Measurements from ENCODE around the gene ALAS1.
A peak's percentile ranks its signal among the peaks of the same experiment; 100 is the strongest.

ALAS1 gene

DNA sequence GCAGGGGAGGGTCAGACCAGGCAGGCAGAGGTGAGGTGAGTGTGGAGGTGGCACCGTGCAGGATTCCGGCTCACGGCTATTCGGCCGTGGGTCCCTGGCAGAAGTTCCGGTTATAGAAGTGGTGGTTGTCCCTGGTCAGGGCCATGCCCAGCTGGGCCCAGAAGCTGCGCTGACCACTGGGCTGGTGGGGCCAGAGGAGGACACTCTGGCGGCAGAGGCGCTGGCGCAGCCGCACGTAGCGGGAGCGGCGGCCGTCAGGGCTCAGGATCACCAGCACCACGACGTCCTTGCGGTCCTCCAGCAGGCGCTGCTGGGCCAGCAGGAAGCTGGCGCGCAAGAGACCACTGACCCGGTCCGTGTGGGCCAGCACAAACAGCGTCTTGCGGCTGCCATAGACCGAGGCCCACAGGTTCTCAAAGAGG is 23.2 kb downstream of the ALAS1 start:
- DNase-seq (ENCODE audit: low read depth in 2 of 2): no peak

DNA sequence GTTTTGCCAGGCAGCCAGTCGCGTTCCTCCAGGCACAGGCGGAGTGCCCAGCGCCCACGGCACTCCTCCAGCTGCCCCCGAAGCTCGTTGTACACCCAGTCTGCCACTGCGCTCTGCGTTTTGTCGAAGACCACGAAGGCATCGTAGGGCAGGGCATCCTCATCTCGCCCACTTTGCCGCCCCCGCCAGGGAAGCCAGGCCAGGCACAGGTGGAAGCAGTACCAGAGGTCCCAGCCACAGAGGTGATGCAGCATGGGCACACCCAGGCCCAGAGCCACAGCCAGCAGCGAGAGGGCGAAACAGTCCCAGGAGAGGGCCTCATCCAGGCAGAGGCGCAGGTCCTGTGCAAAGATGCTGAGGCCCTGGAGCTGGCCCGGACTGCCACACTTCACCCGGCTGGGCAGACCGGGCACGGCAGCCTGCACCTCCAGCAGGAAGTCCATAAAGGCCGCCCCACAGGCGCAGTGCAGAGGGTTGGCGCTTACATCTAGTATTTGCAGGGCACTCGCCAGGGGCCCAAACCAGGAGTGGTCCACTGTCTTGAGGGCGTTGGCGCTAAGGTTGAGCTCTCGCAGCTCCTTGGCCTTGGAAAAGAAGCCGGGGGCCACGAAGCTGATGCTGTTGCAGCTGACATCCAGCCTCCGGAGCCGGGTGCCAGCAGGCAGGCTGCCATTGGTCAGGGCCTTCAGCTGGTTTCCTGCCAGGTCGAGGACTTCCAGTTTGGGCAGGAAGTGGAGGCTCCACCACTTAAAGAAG is 23.8 kb downstream of the ALAS1 start:
- no peak for DNase-seq (ENCODE audit: low read depth in 2 of 2)

- DNase-seq (ENCODE audit: low read depth in 2 of 2): no peak
Measured at GRCh38 chr3:52222319-52223221, 24.6 kb downstream of the ALAS1 start.

GRCh38 chr3:52223449-52224408 is 25.8 kb downstream of the ALAS1 start:
- DNase-seq (ENCODE audit: low read depth in 2 of 2): no peak

- no peak for DNase-seq (ENCODE audit: low read depth in 2 of 2)
Measured at GRCh38 chr3:52225452-52226228, 27.7 kb downstream of the ALAS1 start, which contains the start of gene TLR9. Gene TLR9 (minus strand): TSS chr3:52225645. CDS start chr3:52225529, 116 bp downstream.

DNA sequence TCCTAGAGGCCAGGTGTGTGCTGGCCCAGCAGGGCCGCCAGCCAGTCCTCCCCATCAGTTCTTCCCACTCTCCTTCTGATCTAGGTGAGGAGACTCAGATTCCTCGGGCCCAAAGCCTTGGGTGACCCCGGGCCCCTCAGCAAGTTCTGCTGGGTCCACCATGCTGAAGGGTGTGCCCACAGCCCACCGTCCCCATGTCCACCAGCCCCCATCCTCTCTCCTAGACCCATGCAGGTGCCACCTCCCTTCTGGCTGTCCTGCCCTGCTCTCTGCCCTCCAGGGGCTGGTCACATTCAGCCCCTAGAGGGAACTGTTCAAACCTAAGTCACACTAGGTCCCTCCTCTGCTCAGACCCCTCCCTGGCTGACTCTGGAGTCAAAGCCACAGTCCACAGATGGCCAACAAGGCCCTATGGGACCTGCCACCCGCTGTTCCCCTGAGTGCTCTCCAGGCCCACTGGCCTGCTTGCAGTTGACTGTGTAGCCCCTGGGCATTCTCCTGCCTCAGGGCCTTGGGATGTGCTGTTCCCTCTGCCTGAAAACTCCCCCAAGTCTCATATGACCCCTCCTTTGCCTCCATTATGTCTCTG is 28.4 kb downstream of the ALAS1 start:
- DNase-seq (ENCODE audit: low read depth in 2 of 2): no peak

DNA sequence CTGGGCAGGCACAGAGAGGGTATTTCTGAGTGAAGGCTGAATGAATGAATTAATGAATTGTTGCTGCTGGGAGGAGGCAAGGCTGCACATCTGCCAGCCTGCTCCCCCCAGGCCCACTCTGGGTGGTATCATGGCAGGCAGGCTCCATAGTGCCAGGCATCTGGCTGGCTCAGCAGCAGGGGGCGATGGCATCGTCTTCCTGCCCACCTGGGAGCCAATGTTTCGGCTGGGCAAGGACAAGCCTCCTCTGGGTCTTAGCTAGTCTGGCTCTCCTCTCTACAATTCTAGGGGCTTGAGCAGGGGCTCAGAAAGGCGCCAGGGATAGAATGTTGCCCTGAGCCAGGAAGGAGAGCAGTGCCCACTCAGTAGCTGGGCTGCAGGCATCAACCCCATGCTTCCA is 29.2 kb downstream of the ALAS1 start:
- no peak for DNase-seq (ENCODE audit: low read depth in 2 of 2)

- DNase-seq (ENCODE audit: low read depth in 2 of 2): no peak
Measured at GRCh38 chr3:52227766-52228165, 29.8 kb downstream of the ALAS1 start.

GRCh38 chr3:52228266-52228665 is 30.3 kb downstream of the ALAS1 start:
- DNase-seq (ENCODE audit: low read depth in 2 of 2): no peak

DNA sequence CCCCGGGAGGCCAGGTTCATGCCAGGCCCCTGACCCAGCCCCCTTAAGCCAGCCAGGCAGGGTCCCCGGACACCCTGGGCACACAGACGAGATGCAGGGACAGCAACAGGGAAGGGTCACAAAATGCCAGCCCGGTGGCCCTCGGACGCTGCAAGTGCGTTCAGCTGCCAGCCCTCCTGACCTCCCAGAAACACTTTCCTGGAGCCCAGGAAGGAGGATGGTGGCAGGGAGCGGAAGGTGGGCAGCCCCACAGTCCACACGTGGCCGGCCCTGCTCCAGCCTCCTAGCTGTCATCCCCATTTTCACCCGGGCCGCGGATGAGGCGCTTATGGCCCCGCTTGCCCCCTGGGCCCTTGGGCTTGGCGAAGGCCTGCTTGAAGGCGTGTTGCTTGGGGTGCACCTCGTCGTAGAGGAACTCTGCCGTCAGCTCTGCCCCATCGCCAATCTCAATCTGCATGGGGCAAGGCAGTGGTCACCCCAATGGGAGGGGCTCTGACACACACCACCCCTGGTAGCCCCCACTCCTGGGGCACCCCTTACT is 30.9 kb downstream of the ALAS1 start:
- no peak for DNase-seq (ENCODE audit: low read depth in 2 of 2)

- no peak for DNase-seq (ENCODE audit: low read depth in 2 of 2)
Measured at GRCh38 chr3:52229656-52230055, 31.7 kb downstream of the ALAS1 start.

DNA sequence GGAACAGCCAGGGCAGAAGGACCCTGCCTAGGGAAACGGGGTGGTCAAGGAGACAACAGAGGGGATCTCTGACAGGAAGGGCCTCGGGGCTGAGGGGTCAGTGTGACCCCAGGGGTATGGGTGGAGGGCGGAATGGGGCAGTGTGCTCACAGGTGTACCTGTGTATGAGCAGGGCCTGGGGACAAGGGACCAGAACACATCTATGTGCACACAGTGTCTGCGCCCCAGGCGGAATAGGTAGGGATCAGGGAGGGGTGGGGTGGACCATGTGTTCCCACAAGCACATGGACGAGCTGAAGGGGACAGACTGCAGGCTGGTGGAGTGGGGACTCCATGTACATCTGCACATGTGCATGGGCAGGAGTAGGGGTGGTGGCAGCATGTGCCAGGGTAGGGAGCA is 32.5 kb downstream of the ALAS1 start:
- no peak for DNase-seq (ENCODE audit: low read depth in 2 of 2)

DNA sequence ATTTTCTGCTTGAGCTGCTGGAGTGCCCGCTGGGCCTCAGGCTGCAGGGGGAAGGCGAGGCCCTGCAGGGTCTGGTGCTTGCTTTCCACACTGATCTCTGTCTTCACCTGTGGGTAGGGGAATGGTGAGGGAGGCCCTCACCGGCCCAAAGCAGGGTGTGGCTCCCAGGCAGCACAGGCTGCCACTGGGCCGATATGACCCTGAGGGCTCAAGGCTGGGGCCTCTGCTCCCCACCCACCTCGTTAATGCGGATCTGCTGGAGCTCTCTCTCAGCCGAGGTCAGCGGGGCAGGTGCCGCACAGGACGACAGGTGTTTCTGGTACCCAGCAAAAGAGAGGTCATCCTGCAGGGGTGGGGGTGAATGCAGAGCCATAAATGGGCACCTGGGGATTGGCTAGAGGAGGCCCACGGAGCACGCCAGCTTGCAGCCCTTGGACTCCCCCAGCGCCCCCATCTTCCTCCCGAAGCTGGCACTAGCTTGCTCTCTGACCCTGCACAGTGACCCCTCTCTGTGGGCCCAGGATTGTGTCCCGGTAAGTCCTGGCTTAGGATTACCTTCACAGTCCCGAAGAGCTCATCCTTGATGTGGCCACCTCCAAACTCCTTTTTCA is 33.0 kb downstream of the ALAS1 start:
- no peak for DNase-seq (ENCODE audit: low read depth in 2 of 2)

GRCh38 chr3:52231502-52232278 is 33.7 kb downstream of the ALAS1 start:
- DNase-seq (ENCODE audit: low read depth in 2 of 2): peak; percentile 75 to 79

- DNase-seq (ENCODE audit: low read depth in 2 of 2): no peak
Measured at GRCh38 chr3:52232279-52233107, 34.5 kb downstream of the ALAS1 start.

GRCh38 chr3:52233108-52233591 is 35.2 kb downstream of the ALAS1 start:
- no peak for DNase-seq (ENCODE audit: low read depth in 2 of 2)

GRCh38 chr3:52233968-52234367 is 36.0 kb downstream of the ALAS1 start:
- DNase-seq (ENCODE audit: low read depth in 2 of 2): no peak
